ENCODE results near the gene ITIH5.
A peak's percentile ranks its signal among the peaks of the same experiment; 100 is the strongest.

ITIH5 gene

GRCh38 chr10:7545261-7545660, 121.5 kb downstream of the ITIH5 start:
- DNase-seq = no peak

- DNase-seq = no peak
Measured at GRCh38 chr10:7544203-7544602, 122.6 kb downstream of the ITIH5 start.

- DNase-seq = no peak
Measured at GRCh38 chr10:7542189-7542914, 124.4 kb downstream of the ITIH5 start.

- no peak for DNase-seq
Measured at GRCh38 chr10:7541137-7542087, 125.4 kb downstream of the ITIH5 start.

- no peak for DNase-seq
Measured at GRCh38 chr10:7538970-7539654, 127.7 kb downstream of the ITIH5 start.

GRCh38 chr10:7537126-7537525, 129.6 kb downstream of the ITIH5 start:
- no peak for DNase-seq

- no peak for DNase-seq
Measured at GRCh38 chr10:7534480-7534852, 132.3 kb downstream of the ITIH5 start.

GRCh38 chr10:7533657-7534479, 132.9 kb downstream of the ITIH5 start:
- no peak for DNase-seq

- no peak for DNase-seq
Measured at GRCh38 chr10:7532723-7533498, 133.9 kb downstream of the ITIH5 start.

- no peak for DNase-seq
Measured at GRCh38 chr10:7529638-7530037, 137.1 kb downstream of the ITIH5 start.

GRCh38 chr10:7527468-7527867, 139.3 kb downstream of the ITIH5 start:
- DNase-seq = no peak

GRCh38 chr10:7526017-7526400, 140.8 kb downstream of the ITIH5 start:
- no peak for DNase-seq

GRCh38 chr10:7525314-7526016, 141.3 kb downstream of the ITIH5 start:
- DNase-seq = peak; percentile 54 to 72

GRCh38 chr10:7523656-7524055, 143.1 kb downstream of the ITIH5 start:
- DNase-seq = no peak

- no peak for DNase-seq
Measured at GRCh38 chr10:7520507-7521485, 146.0 kb downstream of the ITIH5 start.

GRCh38 chr10:7519351-7519750, 147.4 kb downstream of the ITIH5 start:
- no peak for DNase-seq

- DNase-seq = no peak
Measured at GRCh38 chr10:7518693-7519092, 148.1 kb downstream of the ITIH5 start.

GRCh38 chr10:7515439-7515838, 151.3 kb downstream of the ITIH5 start:
- DNase-seq = no peak

- no peak for DNase-seq
Measured at GRCh38 chr10:7513936-7514335, 152.8 kb downstream of the ITIH5 start.

GRCh38 chr10:7513455-7513854, 153.3 kb downstream of the ITIH5 start:
- no peak for DNase-seq
